ENCODE results near the gene TMEM183A. TPM values are rescaled to one million over a fixed set of nuclear protein-coding genes. Genes with fewer than 3 reads are reported as not detected.

Gene TMEM183A
- total RNA-seq, 1 experiment from 2014 or later = 59.1 TPM

DNA sequence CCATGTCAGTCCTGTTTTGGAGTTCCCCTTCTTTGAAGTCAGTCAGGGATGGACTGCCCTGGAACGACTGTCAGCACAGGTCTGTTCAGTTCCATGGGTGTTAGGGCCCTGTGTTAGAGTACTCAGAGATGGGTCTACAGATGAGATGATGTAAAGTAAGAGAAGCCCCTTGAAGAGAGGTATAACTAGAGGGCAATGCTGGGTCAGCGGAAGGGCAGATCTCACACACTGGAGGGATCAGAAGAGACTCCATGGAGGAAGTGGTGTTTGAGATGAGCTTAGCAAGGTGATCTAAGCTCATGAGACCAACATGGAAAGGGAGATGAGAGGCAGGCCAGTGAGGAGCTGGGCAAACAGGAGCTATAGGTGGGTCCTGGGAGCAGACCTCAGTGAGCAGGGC, 26.7 kb downstream of the TMEM183A start:
- intact Hi-C loops (cut with micrococcal nuclease; ENCODE audit: unreplicated experiment) = no loop called here
- no peaks in the 10 kb centered on the region for H3K4me1 ChIP-seq (ENCODE audit: control insufficient read depth, insufficient read depth, low read length)
- in situ Hi-C loops (cut with HindIII; ENCODE audit: low pct_unique_long_range_greater_than_20kb, low sequenced_read_pairs) = no loop called here
- TF ChIP-seq, protein P1, sequence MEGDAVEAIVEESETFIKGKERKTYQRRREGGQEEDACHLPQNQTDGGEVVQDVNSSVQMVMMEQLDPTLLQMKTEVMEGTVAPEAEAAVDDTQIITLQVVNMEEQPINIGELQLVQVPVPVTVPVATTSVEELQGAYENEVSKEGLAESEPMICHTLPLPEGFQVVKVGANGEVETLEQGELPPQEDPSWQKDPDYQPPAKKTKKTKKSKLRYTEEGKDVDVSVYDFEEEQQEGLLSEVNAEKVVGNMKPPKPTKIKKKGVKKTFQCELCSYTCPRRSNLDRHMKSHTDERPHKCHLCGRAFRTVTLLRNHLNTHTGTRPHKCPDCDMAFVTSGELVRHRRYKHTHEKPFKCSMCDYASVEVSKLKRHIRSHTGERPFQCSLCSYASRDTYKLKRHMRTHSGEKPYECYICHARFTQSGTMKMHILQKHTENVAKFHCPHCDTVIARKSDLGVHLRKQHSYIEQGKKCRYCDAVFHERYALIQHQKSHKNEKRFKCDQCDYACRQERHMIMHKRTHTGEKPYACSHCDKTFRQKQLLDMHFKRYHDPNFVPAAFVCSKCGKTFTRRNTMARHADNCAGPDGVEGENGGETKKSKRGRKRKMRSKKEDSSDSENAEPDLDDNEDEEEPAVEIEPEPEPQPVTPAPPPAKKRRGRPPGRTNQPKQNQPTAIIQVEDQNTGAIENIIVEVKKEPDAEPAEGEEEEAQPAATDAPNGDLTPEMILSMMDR (IDR thresholded peaks at IDR 0.05) = no peak
- TF ChIP-seq TCF7L2 (IDR thresholded peaks at IDR 0.05; ENCODE audit: low read depth, low read length) = no peak
- TF ChIP-seq, protein P2, sequence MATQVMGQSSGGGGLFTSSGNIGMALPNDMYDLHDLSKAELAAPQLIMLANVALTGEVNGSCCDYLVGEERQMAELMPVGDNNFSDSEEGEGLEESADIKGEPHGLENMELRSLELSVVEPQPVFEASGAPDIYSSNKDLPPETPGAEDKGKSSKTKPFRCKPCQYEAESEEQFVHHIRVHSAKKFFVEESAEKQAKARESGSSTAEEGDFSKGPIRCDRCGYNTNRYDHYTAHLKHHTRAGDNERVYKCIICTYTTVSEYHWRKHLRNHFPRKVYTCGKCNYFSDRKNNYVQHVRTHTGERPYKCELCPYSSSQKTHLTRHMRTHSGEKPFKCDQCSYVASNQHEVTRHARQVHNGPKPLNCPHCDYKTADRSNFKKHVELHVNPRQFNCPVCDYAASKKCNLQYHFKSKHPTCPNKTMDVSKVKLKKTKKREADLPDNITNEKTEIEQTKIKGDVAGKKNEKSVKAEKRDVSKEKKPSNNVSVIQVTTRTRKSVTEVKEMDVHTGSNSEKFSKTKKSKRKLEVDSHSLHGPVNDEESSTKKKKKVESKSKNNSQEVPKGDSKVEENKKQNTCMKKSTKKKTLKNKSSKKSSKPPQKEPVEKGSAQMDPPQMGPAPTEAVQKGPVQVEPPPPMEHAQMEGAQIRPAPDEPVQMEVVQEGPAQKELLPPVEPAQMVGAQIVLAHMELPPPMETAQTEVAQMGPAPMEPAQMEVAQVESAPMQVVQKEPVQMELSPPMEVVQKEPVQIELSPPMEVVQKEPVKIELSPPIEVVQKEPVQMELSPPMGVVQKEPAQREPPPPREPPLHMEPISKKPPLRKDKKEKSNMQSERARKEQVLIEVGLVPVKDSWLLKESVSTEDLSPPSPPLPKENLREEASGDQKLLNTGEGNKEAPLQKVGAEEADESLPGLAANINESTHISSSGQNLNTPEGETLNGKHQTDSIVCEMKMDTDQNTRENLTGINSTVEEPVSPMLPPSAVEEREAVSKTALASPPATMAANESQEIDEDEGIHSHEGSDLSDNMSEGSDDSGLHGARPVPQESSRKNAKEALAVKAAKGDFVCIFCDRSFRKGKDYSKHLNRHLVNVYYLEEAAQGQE (IDR thresholded peaks at IDR 0.05; ENCODE audit: insufficient read depth in 1 of 2, low read depth in 2 of 2, low read length in 1 of 2) = no peak
- no peak for TF ChIP-seq POLR2AphosphoS5 (IDR thresholded peaks at IDR 0.05; ENCODE audit: low read depth, low read length)
- TF ChIP-seq SIN3A (IDR thresholded peaks at IDR 0.05; ENCODE audit: borderline replicate concordance, insufficient read depth, low read depth, low read length) = no peak
- DNase-seq (ENCODE audit: low read depth, low spot score) = no peak
- H3K27me3 ChIP-seq (ENCODE audit: control insufficient read depth, insufficient read depth, low read length) = no peaks in the 10 kb centered on the region
- ChIA-PET CTCF (interaction anchor here (1.3 kb wide), 1 partner anchor 235 kb away, joined by 4 read pairs; no protein-coding TSS in a partner anchor), POLR2A (interaction anchor here (0.7 kb wide), 1 partner anchor 550 kb away, joined by 4 read pairs; no protein-coding TSS in a partner anchor)
- BruUV-seq (replicated peaks) = no TSS peak
- ATAC-seq = no peak
- no peak overlapping the region for H3K27ac ChIP-seq (ENCODE audit: low read length)
- no peaks in the 10 kb centered on the region for H3K9me3 ChIP-seq (ENCODE audit: control insufficient read depth, insufficient read depth, low read depth, low read length)
- no peaks in the 10 kb centered on the region for H3K36me3 ChIP-seq (ENCODE audit: control insufficient read depth, insufficient read depth, low read length)
- H3K4me3 ChIP-seq (ENCODE audit: low read depth in 2 of 2, low read length in 2 of 2) = no peak overlapping the region

DNA sequence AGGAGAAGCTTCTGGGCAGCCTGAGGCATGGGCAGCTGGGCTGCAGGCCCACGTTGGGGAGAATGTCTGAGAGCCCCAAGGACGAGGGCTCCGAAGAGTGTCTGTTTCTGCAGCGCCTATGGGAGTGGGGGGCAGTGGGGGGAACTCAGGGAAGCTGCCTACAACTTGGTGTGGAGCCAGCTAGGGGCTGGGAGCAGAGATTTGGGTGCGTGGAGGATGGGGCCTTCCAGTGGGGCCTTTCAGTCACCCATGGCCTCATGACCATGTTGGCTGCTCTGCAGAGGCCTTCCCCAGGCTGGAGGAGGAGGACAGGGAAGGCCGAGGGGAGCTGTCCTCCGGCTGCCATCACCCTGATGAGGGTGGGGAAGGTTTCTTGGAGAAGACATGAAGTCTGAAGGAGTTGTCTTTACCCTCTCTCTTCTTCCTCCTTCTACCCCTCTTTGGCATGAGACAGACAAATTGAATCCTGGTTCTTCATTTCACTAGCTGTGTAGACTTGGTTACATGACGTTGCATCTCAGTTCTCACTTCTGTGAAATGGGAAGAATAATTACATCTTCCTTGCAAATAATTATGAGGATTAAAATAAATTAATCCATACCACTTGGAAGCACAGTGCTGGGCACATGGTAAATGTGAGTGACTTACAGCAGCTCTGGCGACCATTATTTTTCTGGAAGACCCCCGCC, 27.4 kb downstream of the TMEM183A start:
- TF ChIP-seq, protein P2 (IDR thresholded peaks at IDR 0.05; ENCODE audit: insufficient read depth in 1 of 2, low read depth in 2 of 2, low read length in 1 of 2) = no peak
- TF ChIP-seq TCF7L2 (IDR thresholded peaks at IDR 0.05; ENCODE audit: low read depth, low read length) (no peak), POLR2AphosphoS5 (IDR thresholded peaks at IDR 0.05; ENCODE audit: low read depth, low read length) (no peak), SIN3A (IDR thresholded peaks at IDR 0.05; ENCODE audit: borderline replicate concordance, insufficient read depth, low read depth, low read length) (no peak)
- TF ChIP-seq, protein P1 (IDR thresholded peaks at IDR 0.05) = no peak
- BruUV-seq (replicated peaks) = no TSS peak
- DNase-seq (ENCODE audit: low read depth, low spot score) (no peak), ATAC-seq (no peak)
- in situ Hi-C loops (cut with HindIII; ENCODE audit: low pct_unique_long_range_greater_than_20kb, low sequenced_read_pairs) = no loop called here
- Histone ChIP-seq H3K4me3 (ENCODE audit: low read depth in 2 of 2, low read length in 2 of 2) (no peak overlapping the region), H3K36me3 (ENCODE audit: control insufficient read depth, insufficient read depth, low read length) (no peaks in the 10 kb centered on the region), H3K27me3 (ENCODE audit: control insufficient read depth, insufficient read depth, low read length) (no peaks in the 10 kb centered on the region), H3K4me1 (ENCODE audit: control insufficient read depth, insufficient read depth, low read length) (no peaks in the 10 kb centered on the region), H3K27ac (ENCODE audit: low read length) (no peak overlapping the region), H3K9me3 (ENCODE audit: control insufficient read depth, insufficient read depth, low read depth, low read length) (no peaks in the 10 kb centered on the region)
- ChIA-PET CTCF (interaction anchor here (0.6 to 1.3 kb wide), 3 partner anchors 112 to 234 kb away, joined by 3 to 5 read pairs (median 4); no protein-coding TSS in a partner anchor), POLR2A (interaction anchor here (0.6 to 0.7 kb wide), 2 partner anchors 14 to 549 kb away, joined by 4 to 8 read pairs; no protein-coding TSS in a partner anchor)
- intact Hi-C loops (cut with micrococcal nuclease; ENCODE audit: unreplicated experiment) = loop anchor here (5.0 kb wide), 1 partner anchor 83 kb away; no protein-coding TSS in a partner anchor

Measured in Panc1 (cell line).